Measurements from ENCODE around the gene SRD5A1.

Gene SRD5A1

GRCh38 chr5:6686501-6686900, 53.3 kb downstream of the SRD5A1 start:
- no peak for DNase-seq (ENCODE audit: low read depth in 2 of 2)

DNA sequence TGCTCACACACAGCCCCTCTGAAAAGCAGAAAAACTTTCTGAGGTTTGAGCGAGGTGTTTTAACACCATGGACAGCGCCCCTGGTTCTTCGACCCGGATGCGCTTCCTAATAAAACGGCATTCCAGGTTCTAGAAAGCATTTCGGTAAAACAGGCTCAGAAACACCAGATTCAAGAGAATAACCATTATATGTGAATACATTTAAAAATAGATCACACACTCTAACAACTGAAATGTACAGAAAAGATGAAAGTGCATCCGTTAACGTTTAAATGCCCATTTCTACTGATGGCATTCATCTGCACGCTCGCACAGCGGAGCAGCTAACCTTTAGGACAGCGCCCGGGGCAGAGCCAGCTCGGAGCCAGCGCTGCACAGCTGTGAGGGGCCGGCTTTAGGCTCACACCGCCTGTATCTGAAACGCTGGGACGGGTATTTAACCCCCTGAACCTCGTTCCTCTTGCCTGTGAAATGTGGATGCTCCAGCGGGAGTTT, 53.7 kb downstream of the SRD5A1 start:
- no peak for DNase-seq (ENCODE audit: low read depth in 2 of 2)

GRCh38 chr5:6687505-6687904, 54.3 kb downstream of the SRD5A1 start:
- DNase-seq (ENCODE audit: low read depth in 2 of 2), result no peak

DNA sequence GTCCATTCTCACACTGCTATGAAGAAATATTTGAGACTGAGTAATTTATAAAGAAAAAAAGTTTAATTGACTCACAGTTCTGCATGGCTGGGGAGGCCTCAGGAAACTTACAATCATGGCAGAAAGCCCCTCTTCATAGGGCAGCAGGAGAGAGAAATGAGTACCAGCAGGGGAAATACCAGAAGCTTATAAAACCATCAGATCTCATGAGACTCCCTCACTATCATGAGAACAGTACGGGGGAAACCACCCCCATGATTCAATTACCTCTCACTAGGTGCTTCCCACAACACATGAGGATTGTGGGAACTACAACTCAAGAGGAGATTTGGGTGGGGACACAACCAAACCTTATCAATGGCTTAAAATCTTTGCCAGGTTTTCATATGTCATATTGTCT, 59.7 kb downstream of the SRD5A1 start:
- DNase-seq (ENCODE audit: low read depth in 2 of 2), result no peak

DNA sequence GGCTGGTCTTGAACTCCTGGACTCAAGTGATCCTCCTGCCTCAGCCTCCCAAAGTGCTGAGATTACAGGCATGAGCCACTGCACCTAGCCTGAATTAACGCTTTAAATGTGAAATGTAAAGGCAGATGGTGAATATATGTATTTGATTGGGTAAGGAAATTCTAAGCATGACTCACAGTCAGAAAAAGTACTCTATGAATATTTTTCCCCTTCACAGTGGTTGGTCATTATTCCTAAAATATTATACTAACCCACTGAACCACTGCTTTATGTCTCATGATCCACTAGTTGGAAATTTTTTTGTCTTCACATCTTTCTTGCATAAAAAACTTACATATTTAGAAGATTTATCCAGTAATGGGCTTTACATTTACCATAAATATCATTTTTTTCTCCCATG, 65.5 kb downstream of the SRD5A1 start:
- no peak for DNase-seq (ENCODE audit: low read depth in 2 of 2)

GRCh38 chr5:6699357-6699756, 66.1 kb downstream of the SRD5A1 start:
- no peak for DNase-seq (ENCODE audit: low read depth in 2 of 2)

GRCh38 chr5:6700074-6700684, 66.9 kb downstream of the SRD5A1 start:
- DNase-seq (ENCODE audit: low read depth in 2 of 2), result no peak

- DNase-seq (ENCODE audit: low read depth in 2 of 2), result no peak
Measured at GRCh38 chr5:6700685-6701355, 67.6 kb downstream of the SRD5A1 start.

GRCh38 chr5:6701491-6701890, 68.3 kb downstream of the SRD5A1 start:
- no peak for DNase-seq (ENCODE audit: low read depth in 2 of 2)

DNA sequence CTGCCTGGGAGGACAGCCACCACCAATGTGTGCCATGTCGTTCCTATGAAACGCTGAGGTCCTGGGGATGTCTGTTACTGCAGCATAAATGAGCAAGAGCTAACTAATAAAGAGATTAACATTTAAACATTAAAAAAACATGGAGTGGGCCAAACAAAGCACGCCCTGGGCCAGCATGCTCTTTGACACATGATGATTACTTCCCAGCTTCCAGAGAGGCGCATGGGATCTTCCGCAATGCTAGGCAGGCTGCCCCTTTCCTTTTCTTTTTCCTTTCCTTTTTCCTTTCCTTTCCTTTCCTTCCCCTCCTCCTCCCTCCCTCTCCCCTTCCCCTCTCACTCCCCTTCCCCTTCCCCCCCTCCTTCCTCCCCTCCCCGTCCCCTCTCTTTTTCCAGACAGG, 69.4 kb downstream of the SRD5A1 start:
- no peak for DNase-seq (ENCODE audit: low read depth in 2 of 2)

DNA sequence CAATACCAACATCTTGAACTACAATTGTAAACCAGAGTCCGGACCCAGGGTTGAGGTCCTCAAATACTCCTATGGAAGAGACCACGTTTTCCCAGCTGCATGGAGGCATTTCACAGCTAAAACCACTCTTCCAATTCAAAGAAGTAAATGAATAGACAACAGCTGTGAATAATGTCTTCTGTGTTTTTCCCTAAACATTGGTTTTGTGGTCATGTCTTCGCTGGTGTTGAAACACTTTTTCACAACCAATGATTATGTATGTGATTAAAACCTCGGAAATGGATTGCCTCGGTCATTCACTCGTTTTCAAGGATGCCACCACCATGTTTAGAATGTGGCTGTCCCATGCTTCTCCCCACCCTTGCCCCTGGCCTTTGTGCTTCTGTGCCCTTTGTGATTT, 70.6 kb downstream of the SRD5A1 start:
- DNase-seq (ENCODE audit: low read depth in 2 of 2), result no peak

DNA sequence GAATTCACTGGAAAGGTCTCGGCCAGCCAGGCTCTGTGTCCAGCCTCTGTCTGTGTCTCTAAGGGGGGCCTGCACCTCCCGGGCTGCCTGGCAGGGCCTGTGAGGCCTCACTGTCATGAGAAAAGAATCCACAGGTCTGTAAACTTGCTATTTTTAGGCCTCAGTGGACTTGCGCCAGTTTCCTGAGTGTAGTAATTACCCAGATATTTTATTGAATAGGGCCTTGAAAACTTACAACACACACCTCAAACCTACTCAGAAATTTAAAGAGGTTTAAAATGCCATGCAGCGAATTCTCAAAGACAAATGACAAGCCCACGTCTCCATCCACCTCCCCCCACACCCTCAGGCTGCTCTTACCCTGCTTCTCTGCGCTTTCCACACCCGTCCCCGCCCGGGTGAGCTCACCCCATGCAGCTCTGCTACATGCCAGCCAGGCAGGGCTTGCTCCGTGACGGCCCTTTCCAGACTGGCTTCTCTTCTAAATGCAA, 71.2 kb downstream of the SRD5A1 start:
- no peak for DNase-seq (ENCODE audit: low read depth in 2 of 2)

GRCh38 chr5:6705088-6705487, 71.8 kb downstream of the SRD5A1 start:
- DNase-seq (ENCODE audit: low read depth in 2 of 2), result no peak

DNA sequence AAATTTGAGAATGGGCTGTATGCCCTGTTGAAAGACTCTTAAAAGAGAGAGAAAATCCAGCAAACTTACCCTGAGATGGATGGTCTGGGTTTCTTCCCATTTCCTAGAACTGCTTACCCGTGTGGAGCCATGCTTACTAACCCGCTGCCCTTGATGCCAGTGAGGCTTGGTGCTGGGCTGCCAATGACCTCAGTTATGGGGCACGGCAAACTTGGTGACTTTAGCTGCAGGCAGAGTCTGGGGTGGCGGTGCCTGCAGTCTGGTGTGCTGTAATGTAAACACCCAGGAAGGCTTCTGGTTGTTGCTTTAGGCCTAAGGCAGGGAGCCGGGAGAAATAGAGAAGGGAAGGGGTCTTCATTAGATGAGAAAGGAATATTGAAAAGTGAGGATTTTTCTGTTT, 72.7 kb downstream of the SRD5A1 start:
- no peak for DNase-seq (ENCODE audit: low read depth in 2 of 2)

DNA sequence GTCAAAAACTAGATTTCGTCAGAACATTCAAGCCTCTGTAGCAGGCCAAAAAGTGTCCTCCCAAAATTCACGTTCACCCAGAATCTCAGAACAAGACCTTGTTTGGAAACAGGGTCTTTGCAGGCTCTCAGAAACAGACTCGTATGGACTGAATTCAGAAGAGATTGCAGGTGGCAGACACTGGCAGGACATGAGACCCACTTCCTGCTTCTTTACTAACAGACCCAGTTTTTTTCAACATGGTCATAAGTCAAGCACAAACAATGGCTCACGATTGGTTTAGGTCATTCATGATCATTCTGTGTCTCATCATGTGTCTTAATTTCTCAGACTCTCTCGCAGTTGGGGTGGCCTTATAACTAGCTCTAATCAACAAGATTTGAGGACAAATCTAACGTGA, 74.6 kb downstream of the SRD5A1 start:
- no peak for DNase-seq (ENCODE audit: low read depth in 2 of 2)

DNA sequence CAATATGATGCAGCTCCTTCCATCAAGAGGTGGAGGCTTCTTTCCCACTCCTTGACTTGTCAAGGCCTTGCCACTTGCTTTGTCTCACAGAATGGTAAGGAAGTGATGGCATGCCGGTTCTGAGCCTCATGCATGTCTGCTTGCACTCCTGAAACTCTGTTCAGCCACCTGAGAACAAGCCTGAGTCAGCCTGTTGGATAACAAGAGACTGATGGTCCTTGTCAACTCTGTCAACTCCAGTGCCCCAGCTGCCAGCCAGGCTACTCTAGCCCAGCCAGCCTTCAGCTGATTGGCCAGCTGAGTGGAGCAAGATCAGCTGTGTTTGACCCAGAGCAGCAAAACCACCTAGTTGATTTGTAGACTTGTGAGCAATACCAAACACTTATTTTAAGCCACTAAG, 75.6 kb downstream of the SRD5A1 start:
- DNase-seq (ENCODE audit: low read depth in 2 of 2), result no peak

DNA sequence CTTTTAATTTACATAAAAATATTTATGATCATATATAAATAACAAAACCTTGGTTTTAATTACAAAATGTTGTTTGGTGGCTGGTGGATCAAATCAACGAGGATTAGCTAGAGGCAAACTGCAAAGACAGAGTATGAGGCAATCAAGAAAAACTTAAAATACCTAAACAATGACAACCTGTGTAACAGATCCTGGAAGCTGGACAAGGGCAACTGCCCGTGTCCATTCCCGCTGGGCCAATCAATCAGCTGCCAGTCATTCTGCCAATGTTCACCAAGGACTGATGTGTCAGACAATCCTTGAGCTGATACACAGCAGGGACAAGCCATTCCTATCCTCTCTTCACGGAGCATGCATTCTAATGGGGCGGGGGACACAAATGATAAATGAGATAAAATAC, 76.8 kb downstream of the SRD5A1 start:
- DNase-seq (ENCODE audit: low read depth in 2 of 2), result no peak

DNA sequence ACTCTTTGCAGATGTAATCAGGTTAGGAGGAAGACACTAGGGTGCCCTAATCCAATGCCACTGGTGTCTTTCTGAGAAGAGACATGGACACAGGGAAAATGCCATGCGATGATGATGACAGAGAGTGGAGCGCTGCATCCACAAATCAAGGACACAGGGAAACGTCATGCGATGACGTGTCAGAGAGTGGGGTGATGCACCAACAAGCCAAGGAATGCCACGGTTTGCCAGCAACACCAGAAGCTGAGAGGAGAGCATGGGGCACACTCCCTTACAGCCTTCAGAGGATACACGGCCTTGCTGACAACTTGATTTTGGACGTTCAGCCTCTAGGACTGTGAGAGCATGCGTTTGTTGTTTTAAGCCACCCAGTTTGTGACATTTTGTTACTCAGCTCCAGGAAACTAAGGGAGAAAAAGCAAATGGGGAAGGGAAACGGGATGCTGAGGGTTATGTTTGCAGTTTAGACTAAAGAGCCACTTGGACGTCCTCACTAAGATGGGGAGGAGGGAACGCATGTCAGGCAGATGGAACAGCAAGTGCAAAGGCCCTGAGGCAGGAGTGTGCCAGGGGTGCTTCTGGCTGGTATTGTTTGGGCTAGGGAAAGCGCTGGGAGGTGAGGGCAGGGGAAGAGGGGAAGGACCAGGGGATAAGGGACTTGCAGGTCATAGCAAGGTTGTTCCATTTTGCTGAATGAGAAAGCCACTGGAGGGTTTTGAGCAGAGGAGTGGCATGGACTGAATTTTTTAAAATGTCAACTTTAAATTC, 77.5 kb downstream of the SRD5A1 start:
- no peak for DNase-seq (ENCODE audit: low read depth in 2 of 2)

GRCh38 chr5:6711409-6712141, 78.3 kb downstream of the SRD5A1 start:
- DNase-seq (ENCODE audit: low read depth in 2 of 2), result no peak

- no peak for DNase-seq (ENCODE audit: low read depth in 2 of 2)
Measured at GRCh38 chr5:6712142-6712576, 78.9 kb downstream of the SRD5A1 start.

GRCh38 chr5:6712577-6713273, 79.5 kb downstream of the SRD5A1 start:
- peak in 1 of 2 donors; percentile 93 for DNase-seq (ENCODE audit: low read depth in 2 of 2)

All from stimulated activated CD4-positive, alpha-beta T cell treated with anti-CD3 and anti-CD28 coated beads, Interleukin-1b, Interleukin-23, amount 100 ng/mL, for 1 hour (primary cell).